Gastroesophageal sphincter (tissue), 3 donors: ENCODE results near the gene VPS13D.

Source experiments
- CTCF ChIP-seq, 4 experiments: fragments of 200-600 bp in 2 of 4; fragments of 450-650 bp in 2 of 4; sonication (generic) in 1 of 4; IDR thresholded peaks; one replicate each; pipeline ENCODE4 v1.5.1; 2017 to 2019; ENCODE audit warnings: antibody characterized with exemption in 4 of 4, mild to moderate bottlenecking in 2 of 4, moderate library complexity in 2 of 4
- EP300 ChIP-seq: sonication (generic); formaldehyde crosslinking; IDR thresholded peaks from one replicate; pipeline ENCODE4 v1.6.1; 2017; ENCODE audit warnings: antibody characterized with exemption, mild to moderate bottlenecking
- POLR2A ChIP-seq, 2 donors: fragments of 450-650 bp; IDR thresholded peaks; one replicate each; pipeline ENCODE4 v1.6.1; 2017; ENCODE audit warnings: antibody characterized with exemption in 2 of 2, mild to moderate bottlenecking in 2 of 2, moderate library complexity in 1 of 2
- POLR2AphosphoS5 ChIP-seq: sonication (generic); formaldehyde crosslinking; IDR thresholded peaks from one replicate; pipeline ENCODE4 v1.6.1; 2017; ENCODE audit warnings: antibody characterized with exemption

DNA sequence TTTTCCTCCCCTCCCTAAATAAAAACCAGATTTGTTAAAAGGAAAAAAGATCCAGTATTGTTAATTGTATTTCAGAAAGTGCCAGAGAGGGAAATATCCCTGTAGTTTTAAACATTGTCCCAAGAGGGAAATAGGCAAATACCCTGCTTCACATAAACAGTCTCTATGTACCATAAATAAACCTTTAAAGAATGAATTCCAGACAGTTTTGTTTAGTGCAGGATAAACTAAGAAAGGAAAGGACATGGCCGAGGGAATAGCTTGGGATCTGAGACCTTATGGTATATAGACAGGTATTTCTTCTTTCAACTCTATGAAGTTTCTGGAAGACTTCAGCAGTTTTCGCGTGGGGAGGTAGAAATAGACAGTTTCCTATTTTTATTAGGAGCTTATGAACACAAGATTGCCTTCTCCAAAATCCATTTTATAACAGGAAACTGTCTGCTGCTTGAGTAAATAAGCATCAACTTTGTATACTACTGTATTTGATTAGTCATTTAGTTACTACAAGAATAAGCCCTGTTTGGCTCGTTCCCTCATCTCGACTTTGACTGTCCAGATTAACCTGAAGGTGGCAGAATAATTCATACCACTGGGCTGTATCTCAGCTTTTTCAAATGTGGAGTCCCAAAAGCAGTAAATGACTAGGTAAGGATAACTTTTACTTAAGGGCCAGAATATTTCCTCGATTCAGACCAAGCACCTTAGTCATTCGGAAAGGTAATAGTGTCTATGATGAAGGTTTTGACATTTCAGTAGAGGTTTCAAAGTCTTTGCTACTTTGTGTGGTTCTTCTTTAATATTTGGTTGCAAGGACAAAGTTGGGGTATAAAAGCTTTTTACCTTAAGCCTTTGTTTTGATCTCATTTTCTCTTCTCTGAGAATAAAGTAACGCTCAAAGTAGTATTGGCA is 177.5 kb downstream of the VPS13D start:
- peak in 3 of 4 experiments; percentile 44 to 52 (median 44) for TF ChIP-seq CTCF (IDR thresholded peaks at IDR 0.05)
- TF ChIP-seq POLR2AphosphoS5 = peak; percentile 11
- no peak for TF ChIP-seq POLR2A (IDR thresholded peaks at IDR 0.05)
- TF ChIP-seq EP300 = no peak
